HUES6 (cell line): ENCODE results near the gene APBA1.

Experiments used
- H3K27ac ChIP-seq: 2 replicates; pipeline ENCODE4 v1.7.0; 2013; ENCODE audit warnings: low read depth, mild to moderate bottlenecking, low read length, inconsistent platforms
- H3K27me3 ChIP-seq: 2 replicates; pipeline ENCODE4 v1.6.1; 2013; ENCODE audit warnings: low read length; ENCODE audit not compliant: control insufficient read depth, insufficient read depth
- H3K36me3 ChIP-seq: 2 replicates; pipeline ENCODE4 v1.6.1; 2013; ENCODE audit warnings: low read length; ENCODE audit not compliant: control insufficient read depth, insufficient read depth
- H3K4me1 ChIP-seq: 2 replicates; pipeline ENCODE4 v1.6.1; 2013; ENCODE audit warnings: low read length; ENCODE audit not compliant: control insufficient read depth, insufficient read depth
- H3K4me3 ChIP-seq: 2 replicates; pipeline ENCODE4 v1.5.1; 2013; ENCODE audit warnings: low read depth, low read length
- H3K9ac ChIP-seq: one replicate; pipeline ENCODE4 v1.6.1; 2013; ENCODE audit warnings: mild to moderate bottlenecking, low read length
- H3K9me3 ChIP-seq: 2 replicates; pipeline ENCODE4 v1.6.1; 2013; ENCODE audit warnings: low read depth, low read length; ENCODE audit not compliant: control insufficient read depth, insufficient read depth

Gene APBA1

GRCh38 chr9:69460012-69460411 is 212.2 kb downstream of the APBA1 start:
- Histone ChIP-seq H3K27me3 (no peaks in the 10 kb centered on the region), H3K27ac (no peak overlapping the region), H3K4me3 (no peak overlapping the region), H3K4me1 (peaks cover 6% of the 10 kb centered on the region), H3K36me3 (no peaks in the 10 kb centered on the region), H3K9ac (no peak overlapping the region), H3K9me3 (no peaks in the 10 kb centered on the region)

- H3K4me3 ChIP-seq, result no peak overlapping the region
- no peak overlapping the region for H3K27ac ChIP-seq
- H3K4me1 ChIP-seq, result peaks cover 2% of the 10 kb centered on the region; the same call in 1 of the 2 replicates
- no peak overlapping the region for H3K9ac ChIP-seq
- H3K27me3 ChIP-seq, result no peaks in the 10 kb centered on the region
- H3K36me3 ChIP-seq, result no peaks in the 10 kb centered on the region
- no peaks in the 10 kb centered on the region for H3K9me3 ChIP-seq
These were observed 214.0 kb downstream of the APBA1 start for GRCh38 chr9:69458176-69458575.

GRCh38 chr9:69456201-69456600 is 216.0 kb downstream of the APBA1 start:
- Histone ChIP-seq H3K27ac (no peak overlapping the region), H3K4me1 (peaks cover 2% of the 10 kb centered on the region; the same call in 1 of the 2 replicates), H3K9ac (no peak overlapping the region), H3K4me3 (no peak overlapping the region), H3K9me3 (no peaks in the 10 kb centered on the region), H3K27me3 (no peaks in the 10 kb centered on the region), H3K36me3 (no peaks in the 10 kb centered on the region)

GRCh38 chr9:69455311-69455710 is 216.9 kb downstream of the APBA1 start:
- Histone ChIP-seq H3K4me3 (no peak overlapping the region), H3K4me1 (peaks cover 2% of the 10 kb centered on the region; the same call in 1 of the 2 replicates), H3K9me3 (no peaks in the 10 kb centered on the region), H3K36me3 (no peaks in the 10 kb centered on the region), H3K27me3 (no peaks in the 10 kb centered on the region), H3K27ac (no peak overlapping the region), H3K9ac (no peak overlapping the region)

GRCh38 chr9:69454321-69454720 is 217.8 kb downstream of the APBA1 start:
- Histone ChIP-seq H3K4me1 (peaks cover 2% of the 10 kb centered on the region; the same call in 1 of the 2 replicates), H3K9ac (no peak overlapping the region), H3K36me3 (no peaks in the 10 kb centered on the region), H3K27ac (no peak overlapping the region), H3K27me3 (no peaks in the 10 kb centered on the region), H3K4me3 (no peak overlapping the region), H3K9me3 (no peaks in the 10 kb centered on the region)

- Histone ChIP-seq H3K9ac (no peak overlapping the region), H3K36me3 (no peaks in the 10 kb centered on the region), H3K27me3 (no peaks in the 10 kb centered on the region), H3K9me3 (no peaks in the 10 kb centered on the region), H3K27ac (no peak overlapping the region), H3K4me3 (no peak overlapping the region), H3K4me1 (peaks cover 2% of the 10 kb centered on the region; the same call in 1 of the 2 replicates)
These were observed 218.4 kb downstream of the APBA1 start for GRCh38 chr9:69453746-69454145.

- no peak overlapping the region for H3K9ac ChIP-seq
- no peaks in the 10 kb centered on the region for H3K9me3 ChIP-seq
- H3K4me1 ChIP-seq, result peaks cover 2% of the 10 kb centered on the region; the same call in 1 of the 2 replicates
- H3K4me3 ChIP-seq, result no peak overlapping the region
- no peaks in the 10 kb centered on the region for H3K27me3 ChIP-seq
- no peak overlapping the region for H3K27ac ChIP-seq
- no peaks in the 10 kb centered on the region for H3K36me3 ChIP-seq
These were observed 219.9 kb downstream of the APBA1 start for GRCh38 chr9:69452110-69452782.

- H3K27ac ChIP-seq, result no peak overlapping the region
- no peaks in the 10 kb centered on the region for H3K9me3 ChIP-seq
- H3K4me1 ChIP-seq, result peaks cover 5% of the 10 kb centered on the region; the same call in 1 of the 2 replicates
- H3K4me3 ChIP-seq, result no peak overlapping the region
- H3K9ac ChIP-seq, result no peak overlapping the region
- no peaks in the 10 kb centered on the region for H3K36me3 ChIP-seq
- H3K27me3 ChIP-seq, result no peaks in the 10 kb centered on the region; the same call in 1 of the 2 replicates
These were observed 225.7 kb downstream of the APBA1 start for GRCh38 chr9:69446496-69446895.

- H3K9me3 ChIP-seq, result no peaks in the 10 kb centered on the region
- no peaks in the 10 kb centered on the region for H3K36me3 ChIP-seq
- H3K4me1 ChIP-seq, result peaks cover 15% of the 10 kb centered on the region; the same call in 1 of the 2 replicates
These were observed 226.9 kb downstream of the APBA1 start for GRCh38 chr9:69445251-69445650.

GRCh38 chr9:69444791-69445190 is 227.4 kb downstream of the APBA1 start:
- H3K27ac ChIP-seq, result no peak overlapping the region
- H3K9ac ChIP-seq, result no peak overlapping the region
- H3K27me3 ChIP-seq, result no peaks in the 10 kb centered on the region; the same call in 1 of the 2 replicates

More at GRCh38 chr9:69445251-69445650, 226.9 kb downstream of the APBA1 start:
- no peak overlapping the region for H3K27ac ChIP-seq
- H3K9ac ChIP-seq, result no peak overlapping the region
- no peak overlapping the region for H3K4me3 ChIP-seq
- no peaks in the 10 kb centered on the region; the same call in 1 of the 2 replicates for H3K27me3 ChIP-seq

GRCh38 chr9:69444021-69444420 is 228.2 kb downstream of the APBA1 start:
- no peak overlapping the region for H3K4me3 ChIP-seq

More at GRCh38 chr9:69444791-69445190, 227.4 kb downstream of the APBA1 start:
- Histone ChIP-seq H3K9me3 (no peaks in the 10 kb centered on the region), H3K4me1 (peaks cover 15% of the 10 kb centered on the region; the same call in 1 of the 2 replicates), H3K36me3 (no peaks in the 10 kb centered on the region), H3K4me3 (no peak overlapping the region)

More at GRCh38 chr9:69444021-69444420, 228.2 kb downstream of the APBA1 start:
- Histone ChIP-seq H3K4me1 (peaks cover 15% of the 10 kb centered on the region; the same call in 1 of the 2 replicates), H3K9me3 (no peaks in the 10 kb centered on the region), H3K27ac (no peak overlapping the region), H3K27me3 (no peaks in the 10 kb centered on the region; the same call in 1 of the 2 replicates), H3K9ac (no peak overlapping the region), H3K36me3 (no peaks in the 10 kb centered on the region)
